ENCODE measurements around the gene ABCA1.
"Not testable (repeated sequence)": the region's sequence is repeated elsewhere in the genome, so short reads cannot be mapped to it uniquely, and the experiment has no call there.

ABCA1 gene

GRCh38 chr9:104905153-104905901, 22.6 kb downstream of the ABCA1 start:
- no peak for DNase-seq (ENCODE audit: low read depth in 2 of 2)

GRCh38 chr9:104903609-104904008, 24.3 kb downstream of the ABCA1 start:
- no peak for DNase-seq (ENCODE audit: low read depth in 2 of 2)

DNA sequence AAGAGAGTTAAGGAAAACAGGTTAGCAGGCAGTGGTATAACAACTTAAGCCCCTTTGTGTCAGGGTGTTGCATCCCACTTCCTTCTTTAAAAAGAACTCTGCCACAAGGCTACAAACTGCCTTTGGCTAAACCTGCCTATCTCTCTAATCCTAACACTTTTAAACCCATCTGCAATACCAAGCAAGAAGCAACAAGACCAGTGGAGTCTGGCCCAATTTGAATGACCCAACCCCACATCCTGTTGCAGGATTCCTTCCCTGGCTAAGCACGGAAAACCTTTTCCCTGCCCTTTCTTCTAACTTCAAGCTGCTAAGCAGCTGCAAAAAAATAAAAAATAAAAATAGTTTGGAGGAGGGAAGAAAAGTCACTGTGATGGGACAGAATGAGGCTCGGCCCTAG, 27.1 kb downstream of the ABCA1 start:
- no peak for DNase-seq (ENCODE audit: low read depth in 2 of 2)

- no peak for DNase-seq (ENCODE audit: low read depth in 2 of 2)
Observed at GRCh38 chr9:104900324-104900723, 27.6 kb downstream of the ABCA1 start.

DNA sequence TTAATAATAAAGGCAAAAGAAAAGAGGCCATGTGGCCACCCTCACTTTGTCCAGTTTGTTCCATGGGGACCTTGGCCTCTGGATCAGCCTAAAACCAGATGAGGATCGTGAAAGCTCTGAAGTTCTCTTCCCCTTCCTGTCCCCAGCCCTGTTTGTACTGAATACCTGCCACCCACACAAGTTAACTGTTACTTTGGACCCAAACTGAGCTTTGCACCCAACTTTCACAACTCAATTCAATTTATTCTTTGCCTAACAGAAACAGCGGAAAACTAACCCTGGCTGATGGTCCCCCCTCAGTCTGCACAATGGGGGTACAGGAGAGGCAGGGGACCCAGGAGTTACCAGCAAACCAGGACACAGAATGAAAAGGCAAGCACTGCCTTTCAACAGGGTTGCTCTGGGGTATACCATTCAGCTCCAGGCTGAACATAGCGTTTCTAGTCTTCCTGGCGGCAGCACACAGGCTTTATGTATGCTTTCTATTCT, 28.2 kb downstream of the ABCA1 start:
- no peak for DNase-seq (ENCODE audit: low read depth in 2 of 2)

- DNase-seq (ENCODE audit: low read depth in 2 of 2) = not testable (repeated sequence)
Observed at GRCh38 chr9:104898376-104898775, 29.6 kb downstream of the ABCA1 start.

DNA sequence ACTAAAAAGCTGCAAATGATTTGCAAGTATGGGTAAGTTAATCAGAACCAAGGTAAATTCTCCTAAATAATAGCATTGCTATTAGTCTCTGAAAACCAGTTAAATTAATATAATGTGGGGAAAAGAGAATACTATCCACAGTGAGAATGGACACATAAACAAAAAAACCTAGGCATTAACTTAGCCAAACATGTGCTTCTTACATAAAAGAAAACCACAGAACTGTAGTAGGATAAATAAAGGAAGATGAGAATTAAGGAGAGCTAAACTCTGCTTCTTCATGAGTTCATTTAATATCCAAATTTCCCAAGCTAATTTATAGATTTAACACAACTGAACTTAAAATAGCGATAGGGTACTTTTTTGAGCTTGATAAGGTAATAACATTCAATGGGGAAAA, 31.8 kb downstream of the ABCA1 start:
- no peak for DNase-seq (ENCODE audit: low read depth in 2 of 2)

GRCh38 chr9:104895572-104895971, 32.4 kb downstream of the ABCA1 start:
- no peak for DNase-seq (ENCODE audit: low read depth in 2 of 2)

DNA sequence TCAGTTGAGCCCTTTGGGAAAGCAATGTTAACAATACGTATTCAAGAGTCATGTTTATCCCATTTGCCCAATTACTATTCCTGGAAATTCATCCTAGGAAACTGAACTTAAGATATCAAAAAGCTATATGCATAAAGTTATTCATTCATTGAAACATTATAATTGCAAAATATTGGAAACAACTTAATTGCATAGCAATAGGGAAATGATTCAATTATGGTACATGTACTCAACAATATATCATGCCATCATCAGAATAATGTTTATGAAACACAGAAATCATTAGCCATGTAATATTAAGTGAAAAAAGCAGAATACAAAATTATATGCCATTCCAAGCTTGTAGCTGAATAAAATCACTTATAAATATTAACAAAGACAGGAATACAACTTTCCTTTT, 35.3 kb downstream of the ABCA1 start:
- DNase-seq (ENCODE audit: low read depth in 2 of 2) = no peak

DNA sequence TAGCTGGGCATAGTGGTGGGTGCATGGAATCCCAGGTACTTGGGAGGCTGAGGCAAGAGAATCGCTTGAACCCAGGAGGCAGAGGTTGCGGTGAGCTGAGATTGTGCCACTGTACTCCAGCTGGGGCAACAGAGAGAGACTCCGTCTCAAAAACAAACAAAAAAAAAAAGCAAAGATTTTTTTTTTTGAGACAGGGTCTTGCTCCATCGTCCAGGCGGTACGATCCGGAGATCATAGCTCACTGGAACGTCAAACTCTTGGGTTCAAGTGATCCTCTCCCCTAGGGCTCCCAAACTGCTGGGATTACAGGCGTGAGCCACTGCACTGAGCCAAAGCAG, 37.6 kb downstream of the ABCA1 start:
- no peak for DNase-seq (ENCODE audit: low read depth in 2 of 2)

DNA sequence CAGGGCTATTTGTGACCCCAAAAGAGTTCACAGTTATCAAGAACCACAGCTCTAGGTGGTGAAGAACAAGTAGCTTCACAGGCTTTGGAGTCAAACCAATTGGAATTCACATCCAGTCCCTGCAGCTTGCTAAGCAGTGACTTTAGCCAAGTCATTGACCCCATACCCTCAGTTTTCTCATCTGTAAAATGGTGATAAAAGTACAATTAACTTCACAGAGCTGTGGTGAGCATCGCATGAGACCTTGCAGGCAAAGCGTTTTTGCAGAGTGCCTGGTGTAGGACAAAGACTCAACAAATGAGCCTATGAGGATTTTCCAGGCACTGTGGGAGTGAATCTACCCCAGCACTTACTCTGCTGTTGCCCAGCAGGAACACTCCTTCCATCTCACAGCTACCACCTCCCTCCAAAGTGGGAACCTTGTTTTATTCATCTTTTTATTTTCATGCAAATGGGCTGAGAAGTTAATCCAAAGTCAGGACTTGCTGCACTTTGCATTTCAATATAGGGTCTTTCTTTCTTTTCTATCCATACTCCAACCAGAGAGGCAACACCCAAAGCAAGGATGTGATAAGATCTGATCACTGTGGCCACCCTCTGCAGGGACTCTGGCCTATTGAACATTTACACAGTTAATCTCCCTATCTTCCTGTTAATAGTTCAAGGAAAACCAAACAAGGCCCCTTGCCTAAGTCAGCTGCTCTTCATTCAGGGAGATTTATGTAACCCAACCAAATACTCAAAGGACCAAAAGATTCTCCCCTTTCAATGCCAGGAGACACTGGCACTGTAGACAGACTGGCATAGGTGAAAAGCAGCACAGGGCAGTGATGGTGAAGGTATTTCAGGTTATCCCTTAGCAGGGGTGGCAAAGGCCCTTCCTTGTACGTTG, 41.9 kb downstream of the ABCA1 start:
- no peak for DNase-seq (ENCODE audit: low read depth in 2 of 2)

DNA sequence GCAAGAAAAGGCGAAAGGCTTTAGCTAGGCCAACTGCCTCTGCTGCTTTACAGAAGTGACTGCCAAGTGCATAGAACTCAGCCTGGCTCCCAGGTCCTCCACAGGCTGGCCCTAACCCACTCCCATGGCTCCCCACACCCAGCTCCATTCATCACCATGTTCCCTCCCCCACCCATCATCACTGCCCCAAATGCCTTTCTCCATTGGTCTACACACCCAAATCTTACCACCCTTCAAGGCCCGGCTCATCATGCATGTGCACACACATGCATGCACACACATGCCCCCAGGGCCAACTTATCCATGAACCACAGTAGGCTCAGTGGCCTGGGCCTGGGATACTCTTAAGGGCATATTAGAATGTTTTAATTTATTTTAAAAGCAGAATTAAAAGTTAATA, 44.8 kb downstream of the ABCA1 start:
- DNase-seq (ENCODE audit: low read depth in 2 of 2) = no peak

GRCh38 chr9:104882566-104882965, 45.4 kb downstream of the ABCA1 start:
- DNase-seq (ENCODE audit: low read depth in 2 of 2) = no peak

- no peak for DNase-seq (ENCODE audit: low read depth in 2 of 2)
Observed at GRCh38 chr9:104882086-104882485, 45.9 kb downstream of the ABCA1 start.

DNA sequence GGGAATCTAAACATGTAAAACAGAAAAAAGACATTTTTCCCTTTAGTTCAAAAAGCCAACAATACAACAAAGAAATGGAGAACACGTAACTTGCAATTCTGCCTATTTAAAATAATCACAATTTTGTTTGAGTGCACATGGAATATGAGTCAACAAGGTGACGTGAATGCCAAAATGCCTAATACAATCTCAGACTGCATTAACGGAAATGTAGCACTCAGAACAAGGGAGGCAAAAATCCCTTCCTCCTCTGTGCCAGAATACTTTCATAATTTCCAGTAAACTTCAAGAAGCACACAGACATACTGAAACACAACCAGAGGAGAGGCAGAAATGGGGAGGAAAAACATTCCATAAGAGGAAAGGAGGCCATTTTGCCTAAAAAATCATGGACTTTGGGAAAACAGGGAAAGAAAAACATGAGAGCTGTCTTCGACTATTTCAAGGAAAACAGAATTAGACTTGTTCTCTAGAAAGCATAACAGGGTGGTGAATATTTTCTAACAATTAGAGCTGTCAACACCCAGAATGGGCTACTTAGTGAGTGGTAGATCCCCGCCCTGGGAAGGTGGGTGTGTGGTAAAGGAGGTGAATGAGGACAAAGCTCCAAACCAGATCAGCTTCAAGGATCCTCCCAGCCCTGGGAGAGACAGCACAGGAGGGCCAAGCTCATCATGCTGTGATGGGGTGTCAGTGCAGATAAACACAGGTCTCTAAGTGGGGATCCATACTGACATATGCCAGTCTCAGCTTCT, 48.2 kb downstream of the ABCA1 start:
- no peak for DNase-seq (ENCODE audit: low read depth in 2 of 2)

GRCh38 chr9:104876587-104876986, 51.4 kb downstream of the ABCA1 start:
- DNase-seq (ENCODE audit: low read depth in 2 of 2) = no peak

GRCh38 chr9:104875897-104876296, 52.1 kb downstream of the ABCA1 start:
- DNase-seq (ENCODE audit: low read depth in 2 of 2) = no peak

DNA sequence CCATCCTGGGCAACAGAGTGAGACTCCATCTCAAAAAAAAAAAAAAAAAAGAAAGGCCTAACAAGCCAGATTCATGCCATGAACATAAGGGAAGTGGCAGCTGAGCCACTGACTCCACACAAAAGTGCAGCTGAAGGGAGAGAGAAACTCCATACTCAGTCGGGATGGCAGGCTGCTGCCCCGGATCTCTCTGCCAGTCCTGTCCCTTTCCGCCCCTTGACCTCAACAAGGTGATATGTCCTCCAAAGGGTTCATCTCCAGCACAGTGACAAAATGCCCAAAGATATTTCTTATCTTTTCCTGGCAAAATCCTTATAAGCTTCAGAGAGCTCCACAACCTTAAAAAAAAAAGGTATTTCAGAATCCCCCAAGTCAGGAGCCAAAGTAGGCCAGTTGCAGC, 52.6 kb downstream of the ABCA1 start:
- DNase-seq (ENCODE audit: low read depth in 2 of 2) = no peak

DNA sequence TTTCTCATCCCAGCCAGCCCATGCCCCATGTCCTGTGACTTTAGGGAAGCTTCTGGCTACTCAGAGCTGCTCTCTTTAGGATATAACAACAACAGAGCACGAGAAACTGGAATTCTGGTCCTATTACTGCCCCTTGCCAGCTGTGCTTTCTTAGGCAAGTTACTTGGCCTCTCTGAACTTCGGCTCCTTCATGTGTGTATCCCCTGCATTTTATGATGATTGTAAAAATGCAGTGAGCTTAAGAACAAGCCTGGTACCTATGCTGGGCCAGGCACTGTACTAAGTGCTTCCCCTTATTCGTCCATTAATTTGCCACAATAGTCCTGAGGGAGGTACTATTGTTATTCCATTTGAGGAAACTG, 54.5 kb downstream of the ABCA1 start:
- no peak for DNase-seq (ENCODE audit: low read depth in 2 of 2)

- no peak for DNase-seq (ENCODE audit: low read depth in 2 of 2)
Observed at GRCh38 chr9:104872656-104873488, 55.1 kb downstream of the ABCA1 start.

- DNase-seq (ENCODE audit: low read depth in 2 of 2) = no peak
Observed at GRCh38 chr9:104871961-104872527, 55.9 kb downstream of the ABCA1 start.

Data from stimulated activated CD8-positive, alpha-beta memory T cell treated with anti-CD3 and anti-CD28 coated beads, Interleukin-2, amount 100 ng/mL, for 1 hour (primary cell).